ENCODE measurements around the gene HJURP.

GRCh38 chr2:233800208-233800607, 54.1 kb downstream of the HJURP start:
- TF ChIP-seq CTCF (IDR thresholded peaks at IDR 0.05; ENCODE audit: low read depth, low read length, poor library complexity, severe bottlenecking) = no peak
- TF ChIP-seq EZH2phosphoT487 (IDR thresholded peaks at IDR 0.05; ENCODE audit: borderline replicate concordance, low read length) = no peak

Data from DOHH2 (cell line).